ENCODE measurements around the gene CMTR1.

DNA sequence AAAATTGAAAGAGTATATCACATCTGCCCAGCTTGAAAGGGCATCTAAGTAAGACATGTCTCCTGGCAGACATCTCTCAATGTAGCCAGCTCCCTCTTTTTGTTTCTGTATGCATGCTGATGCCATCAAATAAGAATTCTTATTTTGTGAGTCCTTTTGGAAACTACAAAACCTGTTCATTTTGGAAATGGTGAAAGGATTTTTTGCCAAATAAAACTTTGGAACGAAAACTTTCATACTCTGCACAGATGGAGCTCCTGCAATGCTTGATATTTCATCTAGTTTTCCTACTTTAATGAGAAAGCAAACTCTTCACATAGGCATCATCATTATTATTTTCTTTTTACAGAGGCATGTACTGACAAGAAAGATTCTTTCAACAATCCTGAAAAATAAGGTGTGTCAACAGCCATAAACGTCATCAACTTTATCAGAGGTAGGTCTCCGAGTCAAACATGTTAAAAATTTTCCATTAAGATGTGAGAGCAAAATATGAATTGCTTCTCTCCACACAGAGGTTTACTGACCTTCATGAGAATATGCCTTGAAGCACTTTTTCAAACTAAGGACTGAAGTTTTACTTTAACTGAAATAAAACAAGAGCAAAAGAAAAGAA lies 26.2 kb upstream of the CMTR1 start:
- TF ChIP-seq FOXA1 (IDR thresholded peaks at IDR 0.05) (no peak), L3MBTL2 (conservative IDR thresholded peaks at IDR 0.05) (no peak), ELF4 (IDR thresholded peaks at IDR 0.05) (no peak), BHLHE40 (IDR thresholded peaks at IDR 0.05; ENCODE audit: borderline replicate concordance) (no peak), SUZ12 (IDR thresholded peaks at IDR 0.05) (no peak), SP1 (IDR thresholded peaks at IDR 0.05) (no peak), ZNF384 (IDR thresholded peaks at IDR 0.05) (no peak), ARNT (IDR thresholded peaks at IDR 0.05) (no peak), HDGF (IDR thresholded peaks at IDR 0.05; ENCODE audit: borderline replicate concordance) (no peak), FOXK2 (IDR thresholded peaks at IDR 0.05) (no peak), FOXM1 (IDR thresholded peaks at IDR 0.05; ENCODE audit: borderline replicate concordance) (no peak), LEF1 (IDR thresholded peaks at IDR 0.05; ENCODE audit: borderline replicate concordance) (no peak)
- TF ChIP-seq, protein P1, sequence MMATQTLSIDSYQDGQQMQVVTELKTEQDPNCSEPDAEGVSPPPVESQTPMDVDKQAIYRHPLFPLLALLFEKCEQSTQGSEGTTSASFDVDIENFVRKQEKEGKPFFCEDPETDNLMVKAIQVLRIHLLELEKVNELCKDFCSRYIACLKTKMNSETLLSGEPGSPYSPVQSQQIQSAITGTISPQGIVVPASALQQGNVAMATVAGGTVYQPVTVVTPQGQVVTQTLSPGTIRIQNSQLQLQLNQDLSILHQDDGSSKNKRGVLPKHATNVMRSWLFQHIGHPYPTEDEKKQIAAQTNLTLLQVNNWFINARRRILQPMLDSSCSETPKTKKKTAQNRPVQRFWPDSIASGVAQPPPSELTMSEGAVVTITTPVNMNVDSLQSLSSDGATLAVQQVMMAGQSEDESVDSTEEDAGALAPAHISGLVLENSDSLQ (IDR thresholded peaks at IDR 0.05) = no peak

Measured in HEK293T (cell line).